Measurements from ENCODE around the gene ANKRD33B.

- TF ChIP-seq CTCF (IDR thresholded peaks at IDR 0.05) (no peak), POLR2A (IDR thresholded peaks at IDR 0.05) (no peak), POLR2AphosphoS5 (IDR thresholded peaks at IDR 0.05) (no peak)
Measured at GRCh38 chr5:10681731-10682679, 118.1 kb downstream of the ANKRD33B start.

Data from suprapubic skin (tissue), 4 donors.